SHP77 (cell line): ENCODE measurements around the gene KCNK1.
A peak's percentile ranks its signal among the peaks of the same experiment; 100 is the strongest.

ENCODE experiments used
- DNase-seq, 2 experiments: peaks; one replicate each; lab custom pipeline; 2025; lab: John Stamatoyannopoulos, UW

KCNK1 gene

DNA sequence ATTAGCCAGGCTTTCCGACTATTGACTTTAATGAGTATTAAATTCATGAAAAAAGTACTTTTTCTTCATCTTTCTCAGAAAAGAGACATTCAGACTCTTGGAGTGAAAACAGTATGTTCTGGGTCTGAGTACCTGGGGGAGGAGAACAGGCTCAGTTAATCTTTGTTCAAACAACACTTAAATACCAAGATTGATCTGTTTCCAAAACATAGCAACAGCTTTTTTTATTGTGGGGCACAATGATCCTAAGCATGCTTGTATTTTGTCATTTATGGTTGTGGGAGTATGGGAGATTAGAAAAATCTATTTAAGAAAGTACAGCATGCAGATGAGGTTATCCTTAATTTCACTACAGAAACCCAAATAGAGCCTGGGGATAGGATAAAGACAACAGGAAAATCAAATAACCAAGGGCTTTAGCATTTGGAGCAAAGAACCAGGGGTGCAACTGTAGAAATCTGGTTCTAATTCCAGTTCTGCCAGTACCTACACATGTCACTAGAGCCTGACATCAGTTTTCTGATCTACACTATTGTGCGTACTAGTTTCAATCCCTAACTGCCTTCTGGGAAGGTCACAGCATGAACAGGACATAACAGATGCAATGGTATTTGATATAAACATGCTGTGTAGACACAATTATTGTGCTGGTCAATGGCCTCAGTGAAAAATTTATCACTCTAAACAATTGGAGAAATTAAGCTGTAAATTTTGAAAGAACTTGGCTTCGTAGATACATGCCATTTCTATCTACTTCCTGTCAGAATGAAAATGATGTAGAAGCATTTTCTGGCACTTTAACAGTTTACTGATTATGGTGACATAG, 91.2 kb downstream of the KCNK1 start:
- no peak for DNase-seq

DNA sequence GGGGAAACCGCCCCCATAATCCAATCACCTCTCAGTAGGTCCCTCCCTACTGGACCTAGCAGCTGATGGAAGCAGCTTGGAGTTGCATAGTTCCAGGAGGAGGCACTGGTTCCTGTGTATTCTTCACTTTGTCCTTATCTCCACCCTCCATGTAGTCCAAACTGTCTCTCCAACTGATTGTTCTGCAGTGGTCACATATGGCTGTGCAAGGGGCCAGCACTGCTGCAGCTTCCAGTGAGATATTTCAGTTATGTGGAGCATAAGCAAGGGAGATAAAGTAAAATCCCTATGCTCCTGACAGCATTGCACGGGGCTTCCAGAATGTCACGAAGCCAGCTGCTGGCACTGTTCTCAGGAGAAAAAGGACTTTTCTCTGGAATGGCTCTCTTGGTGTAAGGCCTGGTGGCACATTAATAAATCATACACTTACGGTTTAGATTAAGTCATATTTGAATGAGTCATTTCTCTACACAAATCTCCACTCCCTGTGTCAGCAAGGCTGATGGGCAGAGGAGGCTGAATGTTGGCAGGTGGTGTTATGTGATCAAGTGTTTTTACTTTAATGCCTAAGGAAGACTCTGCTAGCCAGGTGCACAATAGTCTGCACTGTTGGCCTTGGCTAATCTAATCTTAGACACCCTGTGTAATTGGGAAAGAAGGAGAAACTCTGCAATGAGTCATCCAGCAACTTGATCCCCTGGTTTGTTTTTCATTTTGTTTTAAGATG, 93.4 kb downstream of the KCNK1 start:
- peak; percentile 74 to 77 for DNase-seq

DNA sequence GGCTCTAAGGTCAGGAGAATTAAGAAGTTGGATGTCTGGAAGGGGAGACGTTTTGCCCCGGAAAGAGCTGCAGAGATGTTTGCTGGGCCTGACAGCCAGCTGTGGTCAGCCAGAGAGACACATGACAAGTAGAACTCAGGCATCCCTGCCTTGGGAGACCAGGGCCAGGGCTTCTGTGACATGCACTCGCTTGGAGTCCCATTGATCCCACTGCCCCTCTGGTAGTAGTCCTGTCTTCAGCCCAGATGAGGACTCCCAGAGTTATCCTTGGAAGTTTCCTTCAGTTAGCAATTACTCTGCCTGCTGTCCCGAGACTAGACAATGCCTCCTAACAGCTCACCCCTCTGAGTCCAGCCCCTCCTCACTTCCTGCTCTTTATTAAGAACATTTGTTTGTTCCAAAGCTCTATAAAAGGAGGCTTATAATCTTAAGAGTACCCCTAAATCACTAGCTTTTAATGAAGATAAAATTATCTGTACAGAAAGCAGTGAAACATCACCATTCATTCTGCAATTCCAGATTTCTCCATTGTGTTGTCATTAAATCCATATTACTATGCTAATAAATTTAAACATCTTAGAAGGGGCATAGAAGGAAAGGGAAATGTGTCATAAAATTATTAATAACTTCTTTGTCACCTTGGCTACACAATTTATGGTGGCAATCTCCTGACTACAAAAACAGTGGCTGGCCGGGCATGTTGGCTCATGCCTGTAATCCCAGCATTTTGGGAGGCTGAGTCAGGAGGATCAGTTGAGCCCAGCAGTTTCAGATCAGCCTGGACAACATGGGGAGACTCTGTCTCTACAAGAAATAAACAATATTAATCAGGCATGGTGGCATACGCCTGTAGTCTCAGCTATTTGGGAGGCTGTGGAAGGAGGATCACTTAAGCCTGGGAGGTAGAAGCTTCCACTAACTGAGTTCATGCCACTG, 94.2 kb downstream of the KCNK1 start:
- DNase-seq = peak in 1 of 2 experiments; percentile 35

DNA sequence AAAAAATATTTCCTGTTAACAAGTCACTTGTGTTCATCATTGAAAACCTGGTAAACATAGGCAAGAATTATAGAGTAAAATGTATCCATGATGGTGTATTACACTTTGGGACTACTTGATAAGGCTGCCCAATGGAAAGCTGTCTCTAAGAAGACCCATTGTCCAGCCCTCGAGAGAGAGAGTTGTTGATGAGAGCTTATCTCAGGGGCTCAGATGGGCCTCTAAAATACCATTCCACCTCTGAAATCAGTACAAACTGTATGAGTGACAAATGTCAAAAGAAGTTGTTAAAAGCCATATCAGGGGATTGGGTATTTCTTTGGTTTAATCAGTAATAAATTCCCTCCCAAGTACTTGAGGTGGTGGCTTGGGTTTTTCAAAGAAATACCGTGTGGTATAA, 96.1 kb downstream of the KCNK1 start:
- no peak for DNase-seq

DNA sequence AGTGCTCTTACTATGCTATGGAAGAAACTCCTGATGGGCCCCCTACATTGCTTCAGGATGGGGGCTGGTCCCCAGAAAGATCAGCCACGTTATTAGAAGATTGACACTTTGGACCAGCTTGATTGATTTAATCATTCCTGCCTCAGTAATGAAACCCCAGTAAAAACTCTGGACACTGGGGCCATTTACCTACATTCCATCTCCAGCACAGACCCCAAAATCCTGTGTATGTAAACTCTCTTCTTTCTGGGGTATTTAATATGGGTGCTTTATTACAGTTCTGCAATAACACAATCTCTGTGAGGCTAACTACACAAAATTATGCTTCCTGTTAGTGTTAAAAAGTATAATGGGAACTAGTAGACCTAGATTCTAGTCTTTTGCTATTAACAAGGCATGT, 96.6 kb downstream of the KCNK1 start:
- DNase-seq = no peak

DNA sequence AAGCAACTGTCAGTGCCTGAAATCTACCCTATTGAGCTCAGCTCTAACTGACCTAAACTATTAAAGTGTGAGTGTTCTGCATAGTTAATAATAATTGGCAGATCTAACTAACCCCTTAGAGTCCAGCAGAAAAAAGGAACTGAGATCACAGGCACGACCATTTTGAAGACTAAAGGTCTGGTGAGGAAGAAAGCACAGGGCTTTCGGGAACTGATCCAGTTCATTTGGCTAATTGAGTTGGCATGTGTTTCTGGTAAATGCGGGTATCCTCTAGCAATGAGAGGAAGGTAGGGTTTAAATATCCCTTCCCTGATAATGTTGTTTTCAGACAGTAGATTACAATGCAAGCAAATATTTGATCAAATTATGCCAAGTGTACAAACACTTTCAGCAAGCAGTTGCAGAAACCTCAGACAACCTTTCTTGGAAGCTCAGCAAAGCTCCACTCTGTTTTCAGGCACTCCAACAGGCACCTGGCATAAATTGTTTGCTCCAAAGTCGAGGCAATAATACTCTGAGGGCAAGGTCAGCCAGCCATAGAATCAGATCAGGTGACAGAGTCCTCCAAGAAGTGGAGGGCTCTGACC, 100.8 kb downstream of the KCNK1 start:
- peak; percentile 43 to 59 for DNase-seq

DNA sequence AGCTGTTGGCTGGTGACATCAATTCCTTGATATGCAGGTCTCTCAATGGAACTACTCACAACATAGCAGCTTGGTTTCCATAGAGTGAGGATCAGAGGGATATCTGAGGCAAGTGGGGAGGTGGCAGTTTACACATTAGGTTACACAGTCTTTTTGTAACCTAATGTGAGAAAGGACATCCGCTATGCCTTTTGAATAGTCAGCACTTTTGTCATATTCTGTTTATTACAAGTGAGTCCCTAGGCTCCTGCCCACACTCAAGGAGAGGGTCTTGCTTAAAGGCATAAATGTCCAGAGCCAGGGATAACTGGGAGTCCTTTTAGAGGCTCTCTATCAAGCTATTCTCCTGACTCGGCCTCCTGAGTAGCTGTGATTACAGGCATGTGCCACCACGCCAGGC, 104.2 kb downstream of the KCNK1 start:
- no peak for DNase-seq

DNA sequence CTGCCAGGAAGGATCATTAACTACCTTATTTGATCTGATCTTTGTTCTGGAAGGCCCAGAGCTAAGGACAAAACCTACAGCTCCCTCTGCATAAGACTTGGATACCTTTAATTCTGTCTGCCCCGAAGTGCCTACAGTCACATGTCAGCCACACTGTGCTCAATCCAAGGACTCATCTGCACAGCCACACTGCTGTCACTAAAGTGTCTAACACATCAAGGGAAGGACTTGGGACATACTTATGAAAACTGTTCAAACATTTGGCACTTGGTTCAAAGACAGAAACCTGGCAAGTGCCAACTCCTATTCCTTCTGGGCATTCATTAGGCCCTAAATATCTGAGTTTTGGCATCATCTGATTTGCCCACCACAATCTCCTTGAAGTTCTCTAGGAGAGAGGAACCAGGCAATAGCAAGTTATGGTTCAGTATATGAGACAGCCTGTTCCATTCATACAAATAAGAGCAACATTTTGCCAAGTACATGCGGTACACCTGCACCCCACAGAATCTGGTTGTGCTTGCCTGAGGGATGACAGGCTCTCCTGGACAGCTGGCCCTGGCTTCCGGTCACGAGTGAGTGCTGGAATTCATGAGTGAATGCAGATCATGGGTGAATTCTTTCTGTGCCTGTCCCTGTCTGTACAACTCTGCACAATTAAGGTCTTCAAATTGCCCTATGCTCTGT, 105.9 kb downstream of the KCNK1 start:
- no peak for DNase-seq

DNA sequence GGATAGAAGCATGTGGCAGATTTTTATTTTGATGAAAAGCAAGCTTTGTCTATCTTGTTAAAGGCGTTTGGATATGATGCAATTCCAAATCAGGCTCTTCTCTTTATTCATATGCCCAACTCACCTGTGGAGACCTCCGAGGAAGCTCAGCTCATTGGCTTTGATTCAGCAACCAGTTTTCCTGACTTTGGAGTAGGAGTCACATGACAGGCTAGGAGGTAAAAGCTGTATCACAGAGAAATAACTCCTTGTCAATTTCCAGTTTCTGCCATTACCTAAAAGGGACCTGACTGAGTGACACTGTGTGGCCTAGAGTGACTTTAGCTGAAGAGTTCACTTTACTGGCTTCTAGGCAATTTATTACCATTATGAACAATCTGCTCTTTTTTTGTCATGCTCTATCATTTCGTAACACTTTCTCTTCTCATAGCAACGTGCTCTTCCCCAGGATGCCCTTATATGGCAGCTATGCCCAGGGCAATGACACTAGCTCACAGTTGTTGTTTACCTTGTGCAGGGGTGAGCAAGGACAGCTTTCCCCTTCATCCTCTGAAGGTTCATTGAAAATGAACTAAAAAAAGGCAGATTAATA, 107.2 kb downstream of the KCNK1 start:
- DNase-seq = no peak
